Measurements from ENCODE around the gene DNER. TPM values are rescaled to one million over a fixed set of nuclear protein-coding genes. Genes with fewer than 3 reads are reported as not detected.

The DNER gene
- total and polyA plus RNA-seq, 4 donors, result 0.01 TPM; not detected in 3

- Histone ChIP-seq H3K9ac (ENCODE audit: low read depth in 1 of 2, low read length in 2 of 2) (no peak overlapping the region), H3K9me3 (ENCODE audit: control insufficient read depth in 4 of 4, low read length in 3 of 4) (no peaks in the 10 kb centered on the region), H3K4me1 (ENCODE audit: control insufficient read depth in 4 of 4, insufficient read depth in 4 of 4, low read length in 3 of 4) (no peaks in the 10 kb centered on the region), H3K36me3 (ENCODE audit: control insufficient read depth in 4 of 4, insufficient read depth in 3 of 4, low read depth in 1 of 4, low read length in 3 of 4) (no peaks in the 10 kb centered on the region), H3K4me3 (ENCODE audit: low read depth in 1 of 3, low read length in 3 of 3) (no peak overlapping the region), H3K27ac (ENCODE audit: low read depth in 1 of 2, low read length in 2 of 2) (no peak overlapping the region), H3K27me3 (ENCODE audit: control insufficient read depth in 4 of 4, insufficient read depth in 4 of 4, low read length in 3 of 4) (peaks cover 0 to 4% (median 0%) of the 10 kb centered on the region in 4 donors)
- no peak for TF ChIP-seq HNF4G (IDR thresholded peaks at IDR 0.05)
- TF ChIP-seq ZBTB33 (IDR thresholded peaks at IDR 0.05), result no peak
- TF ChIP-seq MAX (IDR thresholded peaks at IDR 0.05), result no peak
- no peak for TF ChIP-seq SP1 (IDR thresholded peaks at IDR 0.05)
- TF ChIP-seq YY1 (IDR thresholded peaks at IDR 0.05), result no peak
- TF ChIP-seq GABPA (IDR thresholded peaks at IDR 0.05 in 1 of 2, conservative IDR thresholded peaks at IDR 0.05 in 1 of 2), result no peak
- no peak for TF ChIP-seq FOXA2 (IDR thresholded peaks at IDR 0.05)
- TF ChIP-seq EGR1 (IDR thresholded peaks at IDR 0.05; ENCODE audit: low read depth in 2 of 2), result no peak
- no peak for TF ChIP-seq RAD21 (IDR thresholded peaks at IDR 0.05)
- TF ChIP-seq JUND (IDR thresholded peaks at IDR 0.05), result no peak
- TF ChIP-seq REST (IDR thresholded peaks at IDR 0.05), result no peak
- WGBS, result 65% methylated on average over 5 of the region's 5 CpGs
- no peak for DNase-seq (ENCODE audit: low spot score)
Measured at GRCh38 chr2:229330952-229331351, 383.4 kb downstream of the DNER start.

GRCh38 chr2:229319558-229319957 lies 394.8 kb downstream of the DNER start:
- no peaks in the 10 kb centered on the region for H3K36me3 ChIP-seq (ENCODE audit: control insufficient read depth in 4 of 4, insufficient read depth in 3 of 4, low read depth in 1 of 4, low read length in 3 of 4)
- WGBS, result 86% methylated on average over 3 of the region's 3 CpGs
- no peak for DNase-seq (ENCODE audit: low spot score)
- H3K4me3 ChIP-seq (ENCODE audit: low read depth in 1 of 3, low read length in 3 of 3), result no peak overlapping the region
- no peak overlapping the region for H3K9ac ChIP-seq (ENCODE audit: low read depth in 1 of 2, low read length in 2 of 2)
- no peaks in the 10 kb centered on the region for H3K9me3 ChIP-seq (ENCODE audit: control insufficient read depth in 4 of 4, low read length in 3 of 4)
- TF ChIP-seq ZBTB33 (IDR thresholded peaks at IDR 0.05) (no peak), SP1 (IDR thresholded peaks at IDR 0.05) (no peak), EGR1 (IDR thresholded peaks at IDR 0.05; ENCODE audit: low read depth in 2 of 2) (no peak), CTCF (IDR thresholded peaks at IDR 0.05; ENCODE audit: low read depth, low read length, missing input control) (no peak), JUND (IDR thresholded peaks at IDR 0.05) (no peak), HNF4G (IDR thresholded peaks at IDR 0.05) (no peak), TAF1 (conservative IDR thresholded peaks at IDR 0.05) (no peak), HNF4A (conservative IDR thresholded peaks at IDR 0.05) (no peak), FOXA1 (IDR thresholded peaks at IDR 0.05) (no peak), GABPA (IDR thresholded peaks at IDR 0.05 in 1 of 2, conservative IDR thresholded peaks at IDR 0.05 in 1 of 2) (no peak), FOXA2 (IDR thresholded peaks at IDR 0.05) (no peak), MAX (IDR thresholded peaks at IDR 0.05) (no peak), ATF3 (IDR thresholded peaks at IDR 0.05) (no peak), RXRA (IDR thresholded peaks at IDR 0.05) (no peak), NR2F2 (IDR thresholded peaks at IDR 0.05) (no peak), YY1 (IDR thresholded peaks at IDR 0.05) (no peak), REST (IDR thresholded peaks at IDR 0.05) (no peak), RAD21 (IDR thresholded peaks at IDR 0.05) (no peak)
- H3K27ac ChIP-seq (ENCODE audit: low read depth in 1 of 2, low read length in 2 of 2), result no peak overlapping the region
- H3K4me1 ChIP-seq (ENCODE audit: control insufficient read depth in 4 of 4, insufficient read depth in 4 of 4, low read length in 3 of 4), result no peaks in the 10 kb centered on the region
- H3K27me3 ChIP-seq (ENCODE audit: control insufficient read depth in 4 of 4, insufficient read depth in 4 of 4, low read length in 3 of 4), result no peaks in the 10 kb centered on the region
